A549 (cell line): ENCODE results near the gene TINAG.

ENCODE experiments used
- JUN ChIP-seq, 2 experiments: fragments of >200 bp; sonication (Bioruptor Twin); formaldehyde crosslinking; IDR thresholded peaks; 2 replicates in 1 of 2; 3 replicates in 1 of 2; pipeline ENCODE4 v1.6.1; 2016 to 2017
- POLR2A ChIP-seq: IDR thresholded peaks from 2 replicates; pipeline ENCODE4 v1.6.1; 2012; ENCODE audit warnings: mild to moderate bottlenecking, low read length
- RAD21 ChIP-seq, 2 experiments: fragments of >200 bp in 1 of 2; sonication (Bioruptor Twin) in 1 of 2; formaldehyde crosslinking in 1 of 2; IDR thresholded peaks in 1 of 2; conservative IDR thresholded peaks in 1 of 2; 2 replicates in 1 of 2; 3 replicates in 1 of 2; pipeline ENCODE4 v1.6.1; 2012 to 2018; ENCODE audit warnings: inconsistent platforms in 1 of 2
- ZSCAN20 ChIP-seq: fragments of 250-450 bp; sonication (Bioruptor Pico); IDR thresholded peaks from 2 replicates; pipeline ENCODE4 v1.8.0; 2022; ENCODE audit warnings: mild to moderate bottlenecking, moderate library complexity
- TF ChIP-seq, protein P1 (sequence below): fragments of 200-600 bp; sonication (generic); IDR thresholded peaks from 2 replicates; pipeline ENCODE4 v1.6.1; 2016; ENCODE audit warnings: antibody characterized with exemption, mild to moderate bottlenecking, moderate library complexity

GRCh38 chr6:54320871-54321270 lies 12.6 kb downstream of the TINAG start:
- TF ChIP-seq POLR2A (no peak), JUN (IDR thresholded peaks at IDR 0.05) (no peak), RAD21 (conservative IDR thresholded peaks at IDR 0.05 in 1 of 2, IDR thresholded peaks at IDR 0.05 in 1 of 2) (no peak), ZSCAN20 (CRISPR knock-in tag) (no peak)
- TF ChIP-seq, protein P1, sequence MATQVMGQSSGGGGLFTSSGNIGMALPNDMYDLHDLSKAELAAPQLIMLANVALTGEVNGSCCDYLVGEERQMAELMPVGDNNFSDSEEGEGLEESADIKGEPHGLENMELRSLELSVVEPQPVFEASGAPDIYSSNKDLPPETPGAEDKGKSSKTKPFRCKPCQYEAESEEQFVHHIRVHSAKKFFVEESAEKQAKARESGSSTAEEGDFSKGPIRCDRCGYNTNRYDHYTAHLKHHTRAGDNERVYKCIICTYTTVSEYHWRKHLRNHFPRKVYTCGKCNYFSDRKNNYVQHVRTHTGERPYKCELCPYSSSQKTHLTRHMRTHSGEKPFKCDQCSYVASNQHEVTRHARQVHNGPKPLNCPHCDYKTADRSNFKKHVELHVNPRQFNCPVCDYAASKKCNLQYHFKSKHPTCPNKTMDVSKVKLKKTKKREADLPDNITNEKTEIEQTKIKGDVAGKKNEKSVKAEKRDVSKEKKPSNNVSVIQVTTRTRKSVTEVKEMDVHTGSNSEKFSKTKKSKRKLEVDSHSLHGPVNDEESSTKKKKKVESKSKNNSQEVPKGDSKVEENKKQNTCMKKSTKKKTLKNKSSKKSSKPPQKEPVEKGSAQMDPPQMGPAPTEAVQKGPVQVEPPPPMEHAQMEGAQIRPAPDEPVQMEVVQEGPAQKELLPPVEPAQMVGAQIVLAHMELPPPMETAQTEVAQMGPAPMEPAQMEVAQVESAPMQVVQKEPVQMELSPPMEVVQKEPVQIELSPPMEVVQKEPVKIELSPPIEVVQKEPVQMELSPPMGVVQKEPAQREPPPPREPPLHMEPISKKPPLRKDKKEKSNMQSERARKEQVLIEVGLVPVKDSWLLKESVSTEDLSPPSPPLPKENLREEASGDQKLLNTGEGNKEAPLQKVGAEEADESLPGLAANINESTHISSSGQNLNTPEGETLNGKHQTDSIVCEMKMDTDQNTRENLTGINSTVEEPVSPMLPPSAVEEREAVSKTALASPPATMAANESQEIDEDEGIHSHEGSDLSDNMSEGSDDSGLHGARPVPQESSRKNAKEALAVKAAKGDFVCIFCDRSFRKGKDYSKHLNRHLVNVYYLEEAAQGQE = no peak
